T-cell (primary cell): ENCODE measurements around the gene AMACR. TPM values are rescaled to one million over a fixed set of nuclear protein-coding genes. Genes with fewer than 3 reads are reported as not detected.

Source experiments
- ATAC-seq, 4 experiments: fragments of 200-7000 bp in 3 of 4; fragments of 150-1000 bp in 1 of 4; cut with Tn5 transposase; replicated peaks in 1 of 4; 1 replicate in 3 of 4; 2 replicates in 1 of 4; pipeline ENCODE4 v1.10.0; 2021; ENCODE audit warnings: moderate library complexity in 3 of 4, mild to moderate bottlenecking in 2 of 4, moderate number of reproducible peaks in 1 of 4
- CTCF ChIA-PET, 2 donors: fragments of 300-600 bp; sonication (Branson Sonifier 250); formaldehyde crosslinking; loops; one replicate each; lab custom pipeline; 2022; ENCODE audit warnings: antibody characterized with exemption in 2 of 2; lab: Charles Lee
- POLR2A ChIA-PET, 2 donors: fragments of 300-600 bp; sonication (Branson Sonifier 250); formaldehyde crosslinking; loops; one replicate each; lab custom pipeline; 2022; ENCODE audit warnings: antibody characterized with exemption in 2 of 2; lab: Charles Lee
- DNase-seq, 35 experiments: peaks; one replicate each; pipeline versions ENCODE4 v3.0.0 to v3.0.0-alpha.2; 2013 to 2023
- H3K27ac ChIP-seq: one replicate; pipeline ENCODE4 v1.5.1; 2013; ENCODE audit warnings: low read length
- H3K27me3 ChIP-seq, 2 experiments: replicated peaks in 1 of 2; 1 replicate in 1 of 2; 2 replicates in 1 of 2; pipeline versions ENCODE4 v1.6.1 to v1.7.0; 2013; ENCODE audit warnings: low read length in 1 of 2, mixed read lengths in 1 of 2; ENCODE audit not compliant: control insufficient read depth in 2 of 2, insufficient read depth in 2 of 2; ENCODE audit errors: extremely low read depth in 1 of 2
- H3K36me3 ChIP-seq, 2 donors: 1 replicate in 1 of 2; 2 replicates in 1 of 2; pipeline versions ENCODE4 v1.6.1 to v1.7.0; 2013; ENCODE audit warnings: low read length in 1 of 2; ENCODE audit not compliant: control insufficient read depth in 2 of 2, insufficient read depth in 1 of 2; ENCODE audit errors: extremely low read depth in 1 of 2
- H3K4me1 ChIP-seq, 2 experiments: 1 replicate in 1 of 2; 2 replicates in 1 of 2; pipeline versions ENCODE4 v1.6.1 to v1.7.0; 2013; ENCODE audit warnings: low read length in 2 of 2, mixed read lengths in 1 of 2; ENCODE audit not compliant: insufficient read depth in 2 of 2, control insufficient read depth in 1 of 2; ENCODE audit errors: extremely low read depth in 1 of 2
- H3K4me3 ChIP-seq, 2 donors: 1 replicate in 1 of 2; 2 replicates in 1 of 2; pipeline versions ENCODE4 v1.5.1 to v1.7.0; 2013; ENCODE audit warnings: mild to moderate bottlenecking in 2 of 2, low read length in 1 of 2, moderate library complexity in 1 of 2; ENCODE audit not compliant: control insufficient read depth in 1 of 2; ENCODE audit errors: extremely low read depth in 1 of 2
- H3K9me3 ChIP-seq: 2 replicates; pipeline ENCODE4 v1.7.0; 2013
- H3K27ac Mint-ChIP-seq, 2 donors: one replicate each; pipeline ENCODE4 v1.8.0; 2020 to 2021; ENCODE audit warnings: mild to moderate bottlenecking in 2 of 2, mixed read lengths in 2 of 2
- H3K27me3 Mint-ChIP-seq, 2 donors: one replicate each; pipeline ENCODE4 v1.8.0; 2021 to 2022; ENCODE audit warnings: mixed read lengths in 2 of 2
- H3K36me3 Mint-ChIP-seq: one replicate; pipeline ENCODE4 v1.8.0; 2021; ENCODE audit warnings: mixed read lengths
- H3K4me1 Mint-ChIP-seq, 3 donors: one replicate each; pipeline ENCODE4 v1.8.0; 2020 to 2022; ENCODE audit warnings: mixed read lengths in 3 of 3, mild to moderate bottlenecking in 1 of 3
- H3K4me3 Mint-ChIP-seq, 3 donors: one replicate each; pipeline ENCODE4 v1.8.0; 2020 to 2022; ENCODE audit warnings: mild to moderate bottlenecking in 3 of 3, mixed read lengths in 3 of 3, moderate library complexity in 3 of 3
- H3K9me3 Mint-ChIP-seq, 3 donors: one replicate each; pipeline ENCODE4 v1.8.0; 2020 to 2022; ENCODE audit warnings: mixed read lengths in 3 of 3
- WGBS: methylation state at CpG from one replicate; pipeline ENCODE4 v1.1.5; 2013; ENCODE audit warnings: missing lambda C conversion rate; ENCODE audit not compliant: insufficient coverage; 5-methylcytosine and 5-hydroxymethylcytosine counted together
- total RNA-seq, 35 experiments: library from RNA in 6 of 35; stranded (reverse) in 6 of 35; fragments of 120-200 nt in 1 of 35; gene quantifications; one replicate each; pipeline versions ENCODE4 v1.2.1 to v1.2.4 and lab custom pipeline; 2013 to 2026

Gene AMACR
- total RNA-seq, 5 donors from 2014 or later (not counting 1 experiment from before 2014, with no cell fraction given): 2.6 to 6.9 (median 3.9) TPM

GRCh38 chr5:34038838-34039237, 31.0 kb upstream of the AMACR start:
- H3K36me3 ChIP-seq: peaks cover 2 to 10% of the 10 kb centered on the region in 2 donors
- Mint-ChIP-seq H3K36me3 (peaks cover 33% of the 10 kb centered on the region), H3K4me1 (peaks cover 0 to 3% (median 0%) of the 10 kb centered on the region in 3 donors), H3K27ac (no peak overlapping the region), H3K9me3 (no peaks in the 10 kb centered on the region), H3K4me3 (no peak overlapping the region), H3K27me3 (no peaks in the 10 kb centered on the region)
- ChIA-PET CTCF (no interaction called here), POLR2A (no interaction called here)
- H3K27me3 ChIP-seq: no peaks in the 10 kb centered on the region
- no peaks in the 10 kb centered on the region for H3K4me1 ChIP-seq
- H3K4me3 ChIP-seq: no peak overlapping the region
- no peak for DNase-seq
- ATAC-seq: no peak
- H3K27ac ChIP-seq: no peak overlapping the region
- 96% methylated on average over 2 of the region's 4 CpGs for WGBS
- H3K9me3 ChIP-seq: no peaks in the 10 kb centered on the region

GRCh38 chr5:34038390-34038789, 30.5 kb upstream of the AMACR start:
- no peaks in the 10 kb centered on the region for H3K9me3 Mint-ChIP-seq
- Histone ChIP-seq H3K27ac (no peak overlapping the region), H3K27me3 (no peaks in the 10 kb centered on the region), H3K9me3 (no peaks in the 10 kb centered on the region), H3K4me3 (no peak overlapping the region), H3K36me3 (peaks cover 2 to 10% of the 10 kb centered on the region in 2 donors), H3K4me1 (no peaks in the 10 kb centered on the region)
- CTCF ChIA-PET: no interaction called here
- no peak overlapping the region for H3K4me3 Mint-ChIP-seq
- H3K4me1 Mint-ChIP-seq: peaks cover 0 to 3% (median 0%) of the 10 kb centered on the region in 3 donors
- WGBS: 100% methylated on average over 1 of the region's 2 CpGs
- H3K36me3 Mint-ChIP-seq: peaks cover 35% of the 10 kb centered on the region
- POLR2A ChIA-PET: no interaction called here
- ATAC-seq (no peak), DNase-seq (no peak)
- H3K27ac Mint-ChIP-seq: no peak overlapping the region
- H3K27me3 Mint-ChIP-seq: no peaks in the 10 kb centered on the region

- Mint-ChIP-seq H3K27ac (no peak overlapping the region), H3K36me3 (peaks cover 40% of the 10 kb centered on the region), H3K4me1 (peaks cover 0 to under 1% (median 0%) of the 10 kb centered on the region in 3 donors), H3K4me3 (no peak overlapping the region), H3K27me3 (no peaks in the 10 kb centered on the region), H3K9me3 (no peaks in the 10 kb centered on the region)
- Histone ChIP-seq H3K4me3 (no peak overlapping the region), H3K36me3 (peaks cover 2 to 10% of the 10 kb centered on the region in 2 donors), H3K9me3 (no peaks in the 10 kb centered on the region), H3K4me1 (no peaks in the 10 kb centered on the region), H3K27me3 (no peaks in the 10 kb centered on the region), H3K27ac (no peak overlapping the region)
- ChIA-PET CTCF (no interaction called here), POLR2A (no interaction called here)
- 100% methylated on average over 1 of the region's 3 CpGs for WGBS
- ATAC-seq (no peak), DNase-seq (no peak)
Measured at GRCh38 chr5:34037726-34038125, 29.9 kb upstream of the AMACR start.

GRCh38 chr5:34035756-34036155, 27.9 kb upstream of the AMACR start:
- no peak overlapping the region for H3K4me3 Mint-ChIP-seq
- no peaks in the 10 kb centered on the region for H3K4me1 ChIP-seq
- H3K27me3 Mint-ChIP-seq: no peaks in the 10 kb centered on the region
- ATAC-seq (no peak), DNase-seq (no peak)
- peaks cover 2 to 10% of the 10 kb centered on the region in 2 donors for H3K36me3 ChIP-seq
- no peaks in the 10 kb centered on the region for H3K9me3 ChIP-seq
- H3K9me3 Mint-ChIP-seq: no peaks in the 10 kb centered on the region
- H3K27me3 ChIP-seq: no peaks in the 10 kb centered on the region
- ChIA-PET CTCF (interaction anchor here in 1 of 2 donors (0.6 kb wide), 1 partner anchor 599 kb away, joined by 3 read pairs; no protein-coding TSS in a partner anchor), POLR2A (no interaction called here)
- no peaks in the 10 kb centered on the region for H3K4me1 Mint-ChIP-seq
- H3K27ac Mint-ChIP-seq: no peak overlapping the region
- 91% methylated on average over 1 of the region's 2 CpGs for WGBS
- H3K27ac ChIP-seq: no peak overlapping the region
- peaks cover 40% of the 10 kb centered on the region for H3K36me3 Mint-ChIP-seq
- no peak overlapping the region for H3K4me3 ChIP-seq

GRCh38 chr5:34034534-34035327, 26.9 kb upstream of the AMACR start:
- no peaks in the 10 kb centered on the region for H3K27me3 Mint-ChIP-seq
- no peaks in the 10 kb centered on the region for H3K9me3 ChIP-seq
- ChIA-PET CTCF (interaction anchor here in 1 of 2 donors (0.6 kb wide), 1 partner anchor 598 kb away, joined by 3 read pairs; no protein-coding TSS in a partner anchor), POLR2A (no interaction called here)
- H3K36me3 ChIP-seq: peaks cover 2 to 10% of the 10 kb centered on the region in 2 donors
- 87% methylated on average over 1 of the region's 4 CpGs for WGBS
- H3K27ac ChIP-seq: no peak overlapping the region
- no peak overlapping the region for H3K4me3 ChIP-seq
- peaks cover 34% of the 10 kb centered on the region for H3K36me3 Mint-ChIP-seq
- ATAC-seq (no peak), DNase-seq (no peak)
- H3K27ac Mint-ChIP-seq: no peak overlapping the region
- no peaks in the 10 kb centered on the region for H3K4me1 Mint-ChIP-seq
- no peaks in the 10 kb centered on the region for H3K27me3 ChIP-seq
- no peaks in the 10 kb centered on the region for H3K4me1 ChIP-seq
- H3K9me3 Mint-ChIP-seq: no peaks in the 10 kb centered on the region
- no peak overlapping the region for H3K4me3 Mint-ChIP-seq

- no peak overlapping the region for H3K4me3 Mint-ChIP-seq
- ChIA-PET POLR2A (interaction anchor here in 1 of 2 donors (0.6 kb wide), 1 partner anchor 16 kb away, joined by 5 read pairs; no protein-coding TSS in a partner anchor), CTCF (no interaction called here)
- Histone ChIP-seq H3K27ac (no peak overlapping the region), H3K9me3 (no peaks in the 10 kb centered on the region), H3K36me3 (peaks cover 2 to 10% of the 10 kb centered on the region in 2 donors), H3K4me1 (no peaks in the 10 kb centered on the region), H3K27me3 (no peaks in the 10 kb centered on the region), H3K4me3 (no peak overlapping the region)
- DNase-seq (no peak), ATAC-seq (no peak)
- H3K4me1 Mint-ChIP-seq: no peaks in the 10 kb centered on the region
- no peaks in the 10 kb centered on the region for H3K9me3 Mint-ChIP-seq
- H3K27ac Mint-ChIP-seq: no peak overlapping the region
- 100% methylated on average over 2 of the region's 3 CpGs for WGBS
- peaks cover 27% of the 10 kb centered on the region for H3K36me3 Mint-ChIP-seq
- no peaks in the 10 kb centered on the region for H3K27me3 Mint-ChIP-seq
Measured at GRCh38 chr5:34031966-34032365, 24.1 kb upstream of the AMACR start.
